Right lobe of liver (tissue), 6 donors: Measurements from ENCODE around the gene TTBK2. TPM values are rescaled to one million over a fixed set of nuclear protein-coding genes. Genes with fewer than 3 reads are reported as not detected.
A peak's percentile ranks its signal among the peaks of the same experiment; 100 is the strongest.

ENCODE experiments used
- ATAC-seq, 4 donors: fragments of 200-7000 bp; cut with Tn5 transposase; one replicate each; pipeline ENCODE4 v1.9.1; 2020; ENCODE audit warnings: mild to moderate bottlenecking in 4 of 4, moderate library complexity in 4 of 4
- DNase-seq, 3 donors: peaks; one replicate each; pipeline ENCODE4 v3.0.0-alpha.2; 2020
- H3K27ac ChIP-seq, 3 donors: fragments of 200-600 bp; one replicate each; pipeline ENCODE4 v1.8.0; 2022
- H3K27me3 ChIP-seq, 2 donors: fragments of 200-600 bp; one replicate each; pipeline ENCODE4 v1.8.0; 2022
- H3K36me3 ChIP-seq, 4 donors: fragments of 200-600 bp; sonication (generic) in 1 of 4; one replicate each; pipeline versions ENCODE4 v1.5.1 to v1.8.0; 2017 to 2022; ENCODE audit warnings: control low read depth in 1 of 4
- H3K4me1 ChIP-seq, 4 donors: fragments of 200-600 bp; sonication (generic) in 1 of 4; one replicate each; pipeline versions ENCODE4 v1.5.1 to v1.8.0; 2017 to 2022; ENCODE audit warnings: control low read depth in 1 of 4
- H3K4me3 ChIP-seq, 3 donors: fragments of 200-600 bp; one replicate each; pipeline ENCODE4 v1.8.0; 2022
- H3K9me3 ChIP-seq, 4 donors: fragments of 200-600 bp; sonication (generic) in 1 of 4; one replicate each; pipeline versions ENCODE4 v1.5.1 to v1.8.0; 2017 to 2022; ENCODE audit warnings: control low read depth in 1 of 4
- CTCF ChIP-seq, 4 donors: fragments of 200-600 bp in 3 of 4; fragments of 450-650 bp in 1 of 4; IDR thresholded peaks; one replicate each; pipeline versions ENCODE4 v1.5.1 to v1.8.0; 2016 to 2022; ENCODE audit warnings: antibody characterized with exemption in 4 of 4, mild to moderate bottlenecking in 2 of 4
- POLR2A ChIP-seq: fragments of 450-650 bp; IDR thresholded peaks from one replicate; pipeline ENCODE4 v1.6.1; 2017; ENCODE audit warnings: antibody characterized with exemption, mild to moderate bottlenecking
- WGBS: methylation state at CpG from one replicate; pipeline ENCODE4 v1.1.6; 2018; ENCODE audit warnings: low coverage, low lambda C conversion rate; ENCODE audit not compliant: insufficient coverage; ENCODE audit errors: missing lambda C conversion rate; 5-methylcytosine and 5-hydroxymethylcytosine counted together
- intact Hi-C, 2 donors: fragments of 100-400 bp; cut with DNase I; formaldehyde crosslinking; loops; one replicate each; pipeline versions ENCODE4 v1.11.2 to v1.14.1; 2022
- total RNA-seq, 6 experiments: library from RNA; depleted of rRNA in 2 of 6; stranded (reverse); fragments of >200 nt in 2 of 6; fragmentation: NEBNext Ultra II Directional in 3 of 6; extraction: Animal tissue kit (Norgen Biotek cat#: 25700) in 3 of 6; gene quantifications; one replicate each; pipeline versions ENCODE4 v1.1.0 to v1.2.4, GENCODE V29; 2016 to 2023
- donor health status: DM: no; HTN: yes; CAD: no.
- donor health status: DM: no; HTN: no; CAD: no.
- donor health status: DM: no; HTN: no; CAD: no.
- donor health status: DM: no; HTN: yes; CAD: no.
- donor health status: DM: no; HTN: yes; CAD: no.

Gene TTBK2
- total RNA-seq, 6 experiments from 2014 or later, result 4.9 to 6.8 (median 5.5) TPM

GRCh38 chr15:42800731-42801474 lies 119.7 kb downstream of the TTBK2 start:
- Histone ChIP-seq H3K9me3 (no peaks in the 10 kb centered on the region), H3K27me3 (no peaks in the 10 kb centered on the region), H3K27ac (no peak overlapping the region), H3K4me3 (no peak overlapping the region), H3K4me1 (no peaks in the 10 kb centered on the region), H3K36me3 (peaks cover 0 to 13% (median 0%) of the 10 kb centered on the region in 4 donors)
- ATAC-seq (no peak), DNase-seq (no peak)
- intact Hi-C loops, result no loop called here
- 93% methylated on average over 7 of the region's 22 CpGs for WGBS
- TF ChIP-seq POLR2A, result no peak
- TF ChIP-seq CTCF (IDR thresholded peaks at IDR 0.05), result peak in 2 of 4 donors; percentile 4 to 22

- Histone ChIP-seq H3K4me3 (no peak overlapping the region), H3K9me3 (no peaks in the 10 kb centered on the region), H3K36me3 (peaks cover 0 to 13% (median 0%) of the 10 kb centered on the region in 4 donors), H3K27ac (no peak overlapping the region), H3K27me3 (no peaks in the 10 kb centered on the region), H3K4me1 (no peaks in the 10 kb centered on the region)
- DNase-seq, result no peak
- no peak for ATAC-seq
- intact Hi-C loops, result no loop called here
- no peak for TF ChIP-seq POLR2A
- 94% methylated on average over 11 of the region's 11 CpGs for WGBS
Observed at GRCh38 chr15:42798802-42799201, 121.8 kb downstream of the TTBK2 start.

- no peak overlapping the region for H3K27ac ChIP-seq
- H3K4me3 ChIP-seq, result no peak overlapping the region
- intact Hi-C loops, result no loop called here
- H3K27me3 ChIP-seq, result no peaks in the 10 kb centered on the region
- TF ChIP-seq CTCF (IDR thresholded peaks at IDR 0.05), result peak in 1 of 4 donors; percentile 10
- no peak for TF ChIP-seq POLR2A
- H3K36me3 ChIP-seq, result peaks cover 0 to 5% (median 0%) of the 10 kb centered on the region in 4 donors
- no peak for DNase-seq
- H3K9me3 ChIP-seq, result no peaks in the 10 kb centered on the region
- no peaks in the 10 kb centered on the region for H3K4me1 ChIP-seq
- ATAC-seq, result no peak
- WGBS, result 72% methylated on average over 5 of the region's 5 CpGs
Observed at GRCh38 chr15:42796955-42797782, 123.4 kb downstream of the TTBK2 start.

- Histone ChIP-seq H3K36me3 (no peaks in the 10 kb centered on the region), H3K9me3 (no peaks in the 10 kb centered on the region), H3K27ac (no peak overlapping the region), H3K4me1 (no peaks in the 10 kb centered on the region), H3K4me3 (no peak overlapping the region), H3K27me3 (no peaks in the 10 kb centered on the region)
- DNase-seq (no peak), ATAC-seq (no peak)
- no peak for TF ChIP-seq POLR2A
- no peak for TF ChIP-seq CTCF (IDR thresholded peaks at IDR 0.05)
- intact Hi-C loops, result no loop called here
Observed at GRCh38 chr15:42788725-42789124, 131.9 kb downstream of the TTBK2 start.

- Histone ChIP-seq H3K4me1 (no peaks in the 10 kb centered on the region), H3K4me3 (no peak overlapping the region), H3K9me3 (no peaks in the 10 kb centered on the region), H3K27ac (no peak overlapping the region), H3K36me3 (peaks cover 0 to 6% (median 0%) of the 10 kb centered on the region in 4 donors), H3K27me3 (no peaks in the 10 kb centered on the region)
- ATAC-seq (no peak), DNase-seq (no peak)
- TF ChIP-seq POLR2A, result no peak
- TF ChIP-seq CTCF (IDR thresholded peaks at IDR 0.05), result no peak
- WGBS, result 88% methylated on average over 5 of the region's 5 CpGs
- intact Hi-C loops, result no loop called here
Observed at GRCh38 chr15:42786978-42787377, 133.6 kb downstream of the TTBK2 start.
